ENCODE results near the gene CNOT10. TPM values are rescaled to one million over a fixed set of nuclear protein-coding genes. Genes with fewer than 3 reads are reported as not detected.

Gene CNOT10
- 12.4 and 12.6 TPM in 2 replicates for total RNA-seq

GRCh38 chr3:32684800-32685542, at the start of gene CNOT10:
Gene CNOT10 (plus strand): TSS chr3:32685188. CDS start chr3:32685461, 273 bp downstream.

GRCh38 chr3:32817558-32818228, 132.7 kb downstream of the CNOT10 start, which contains the start of gene TRIM71:
Gene TRIM71 (plus strand): TSS chr3:32817997. CDS start chr3:32818081, 84 bp downstream.

Other genes starting within 250 kb of the CNOT10 start
- 32.6 and 43.0 TPM in 2 replicates for gene CMTM6, start 182.3 kb upstream of the CNOT10 start, total RNA-seq
- 20.8 and 24.4 TPM in 2 replicates for gene DYNC1LI1, start 114.3 kb upstream of the CNOT10 start, total RNA-seq
- not detected in 2 replicates for gene TRIM71, start 132.8 kb downstream of the CNOT10 start, total RNA-seq